DMS 273 (cell line): ENCODE results near the gene MRPL40.

ENCODE experiments used
- DNase-seq: peaks from one replicate; lab custom pipeline; 2025; ENCODE audit not compliant: unreplicated experiment; lab: John Stamatoyannopoulos, UW

The MRPL40 gene

DNA sequence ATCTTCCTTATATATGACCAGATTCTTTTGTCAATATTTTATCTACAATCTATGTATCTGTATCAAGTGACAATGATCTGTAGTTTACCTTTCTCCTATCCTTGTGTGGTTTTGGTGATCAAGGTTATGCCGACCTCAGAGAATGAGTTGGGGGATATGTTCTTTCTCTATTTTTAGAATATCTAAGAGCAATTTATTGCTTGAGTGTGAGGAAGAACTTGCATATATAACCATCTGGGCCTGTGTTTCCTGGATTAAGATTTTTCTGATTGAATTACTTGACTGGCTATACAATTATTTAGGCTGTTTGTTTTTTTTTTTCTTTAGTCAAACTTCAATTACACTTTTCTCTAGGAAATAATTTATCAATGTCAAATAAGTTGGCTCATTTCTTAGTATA, 29.2 kb downstream of the MRPL40 start:
- DNase-seq = no peak

DNA sequence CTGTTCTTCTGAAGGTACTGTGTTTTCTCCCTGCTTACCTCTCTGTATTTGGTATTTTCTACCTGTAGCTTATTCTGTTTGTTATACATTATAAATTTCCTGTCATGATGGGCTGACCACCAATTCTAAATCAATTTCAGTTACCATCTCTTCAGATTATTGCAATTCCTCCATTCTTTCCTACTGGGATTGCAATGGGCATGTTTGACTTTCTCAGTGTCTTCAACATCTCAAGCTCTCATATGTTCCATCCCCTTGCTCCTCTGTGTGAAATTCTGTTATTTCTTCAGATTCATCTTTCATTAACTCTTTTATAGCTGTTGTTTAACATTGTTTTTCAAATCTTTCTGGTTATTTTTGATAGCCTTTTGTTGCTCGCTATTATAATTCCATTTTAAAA, 30.7 kb downstream of the MRPL40 start:
- no peak for DNase-seq

DNA sequence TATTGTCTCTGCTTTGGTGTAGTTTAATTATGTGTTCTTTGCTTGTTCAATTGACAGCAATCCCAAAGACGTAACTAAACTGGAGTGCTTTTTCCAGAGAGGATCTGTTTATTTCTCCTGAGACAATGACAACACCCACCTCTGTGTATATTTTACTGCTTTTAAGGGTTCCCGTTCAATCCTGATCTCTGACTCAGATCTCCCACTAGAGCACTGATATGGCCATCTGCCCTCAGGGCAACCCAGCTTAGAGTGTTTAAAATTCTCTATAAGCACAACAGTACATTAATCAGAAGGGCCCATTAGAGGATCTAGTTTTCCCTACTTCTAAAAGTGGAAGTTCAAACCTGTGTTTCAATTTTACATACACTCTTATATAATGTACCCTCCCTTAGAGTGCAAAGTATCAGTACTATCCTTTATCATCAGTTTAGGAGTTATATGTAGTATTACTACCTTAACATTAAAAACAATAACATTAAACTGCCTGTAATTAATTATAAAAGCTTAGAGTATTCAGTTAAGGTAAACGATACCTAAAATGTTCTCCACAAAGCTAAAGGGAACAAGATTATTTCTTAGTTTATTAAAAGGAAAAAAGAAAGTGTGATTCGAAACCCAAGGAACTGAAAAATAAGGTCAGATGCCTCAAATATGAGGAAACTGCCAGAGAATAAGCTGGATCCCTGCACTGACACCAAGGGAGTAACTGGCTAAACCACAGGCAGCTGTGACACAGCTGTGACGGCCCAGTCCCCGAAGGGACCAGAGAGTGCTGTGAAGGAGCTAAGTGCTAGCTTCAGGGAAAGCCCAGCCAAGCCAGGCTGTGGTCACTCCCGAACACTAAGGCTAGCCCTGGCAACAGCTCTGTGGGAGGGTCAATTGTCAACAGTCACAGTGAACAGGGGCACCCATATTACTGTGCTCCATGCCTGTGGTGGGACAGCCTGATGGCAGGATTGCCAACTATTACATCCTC, 31.4 kb downstream of the MRPL40 start:
- DNase-seq = no peak

DNA sequence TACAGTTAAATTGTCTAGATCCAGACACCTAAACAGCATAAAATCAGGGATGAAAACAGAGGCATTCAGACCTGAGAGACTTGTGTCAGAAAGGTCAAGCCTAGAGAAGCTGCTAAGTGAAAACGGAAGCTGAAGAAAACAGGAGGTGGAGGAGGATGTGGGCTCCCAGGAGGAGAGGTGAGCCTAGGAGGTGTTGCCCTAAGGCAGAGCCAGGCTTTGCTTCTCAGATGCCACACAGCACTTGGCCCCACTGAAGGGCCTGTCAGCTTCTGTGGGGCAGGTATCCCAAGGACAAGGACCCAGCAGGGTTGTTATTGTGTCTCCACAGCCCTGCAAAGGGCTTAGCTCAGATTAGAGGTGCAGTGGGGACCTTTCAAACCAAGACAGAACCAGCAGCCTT, 32.2 kb downstream of the MRPL40 start:
- no peak for DNase-seq

DNA sequence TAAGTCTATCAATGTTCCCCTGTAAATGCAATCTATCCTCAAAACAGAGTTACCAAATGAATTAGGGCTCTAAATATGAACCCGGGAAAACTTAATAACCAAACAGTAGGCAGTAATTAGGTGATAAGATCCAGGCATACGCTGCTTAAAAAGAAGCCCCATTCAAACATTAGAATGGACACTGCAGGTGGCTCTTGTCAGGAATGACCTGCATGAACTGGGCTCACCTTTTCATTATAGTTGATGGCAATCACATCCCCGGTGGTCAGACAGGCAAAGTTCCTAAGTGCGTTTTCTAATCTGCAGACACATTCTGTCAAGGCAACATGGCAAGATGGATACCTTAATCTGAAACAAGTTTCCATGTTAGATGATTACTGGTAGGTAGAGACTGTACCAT, 32.6 kb downstream of the MRPL40 start:
- no peak for DNase-seq

DNA sequence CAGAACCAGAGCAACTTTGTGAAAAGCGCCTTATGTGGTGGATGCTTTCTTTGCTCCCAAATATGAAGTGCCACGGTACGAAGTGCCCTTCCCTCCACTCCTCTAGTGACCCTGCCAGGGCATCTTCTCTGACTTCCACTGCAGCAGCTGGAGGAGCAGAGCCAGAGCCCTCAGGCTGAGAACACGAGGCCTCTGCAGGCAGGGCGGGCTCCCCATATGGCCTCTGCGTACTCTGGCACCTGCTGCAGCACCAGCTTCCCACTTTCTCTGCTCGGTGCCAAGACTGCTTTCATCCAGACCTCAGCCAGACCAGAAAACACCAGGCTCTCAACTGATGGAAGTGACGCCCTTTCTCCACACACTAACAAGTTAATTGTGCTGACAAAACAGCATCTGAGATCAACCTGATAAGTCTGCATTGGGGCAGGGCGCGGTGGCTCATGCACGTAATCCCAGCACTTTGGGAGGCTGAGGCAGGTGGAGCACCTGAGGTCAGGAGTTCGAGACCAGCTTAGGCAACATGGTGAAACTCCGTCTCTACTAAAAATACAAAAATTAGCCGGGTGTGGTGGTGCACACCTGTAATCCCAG, 33.9 kb downstream of the MRPL40 start:
- DNase-seq = peak; percentile 81

DNA sequence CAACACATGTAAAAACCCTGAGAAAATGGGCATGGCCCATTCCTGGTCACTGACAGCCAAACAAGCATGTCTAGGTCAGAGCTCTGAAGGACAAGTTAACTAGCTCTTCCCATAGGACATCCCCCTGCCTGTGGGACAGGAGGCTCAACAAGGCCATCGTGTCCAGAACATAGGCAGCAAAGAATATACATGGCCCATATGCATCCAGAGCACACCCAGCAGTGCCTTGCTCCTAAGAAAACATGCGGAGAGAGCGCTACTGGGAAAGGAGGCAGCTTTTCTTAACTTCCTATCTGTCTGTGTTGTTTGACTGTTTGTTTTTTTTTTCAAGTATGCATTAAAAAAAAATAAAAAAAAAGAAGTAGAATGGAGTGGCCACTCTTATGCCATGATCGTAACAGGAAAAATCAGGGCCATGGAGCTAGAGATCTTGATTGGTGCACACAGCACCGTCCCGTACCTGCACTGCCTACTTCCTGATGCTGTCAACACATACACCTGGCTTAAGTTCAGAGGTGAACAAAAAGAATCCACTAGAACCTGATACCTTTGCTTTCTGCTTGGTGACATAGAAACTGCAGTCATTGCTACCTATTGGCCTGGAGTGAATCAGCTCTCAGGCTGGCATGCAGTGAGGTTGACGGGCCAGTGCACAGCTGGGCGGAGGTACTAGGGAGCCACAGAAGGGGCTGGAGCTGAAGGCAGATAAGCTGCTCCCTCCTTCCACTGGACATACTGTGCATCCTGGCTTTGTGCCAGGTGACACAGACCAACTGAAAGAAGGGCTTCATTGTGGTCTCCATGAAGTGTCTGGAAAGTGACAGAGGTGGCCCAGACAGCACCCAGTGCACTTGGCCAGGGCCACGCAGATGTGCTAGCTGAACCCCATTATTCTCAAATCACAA, 34.8 kb downstream of the MRPL40 start:
- no peak for DNase-seq

DNA sequence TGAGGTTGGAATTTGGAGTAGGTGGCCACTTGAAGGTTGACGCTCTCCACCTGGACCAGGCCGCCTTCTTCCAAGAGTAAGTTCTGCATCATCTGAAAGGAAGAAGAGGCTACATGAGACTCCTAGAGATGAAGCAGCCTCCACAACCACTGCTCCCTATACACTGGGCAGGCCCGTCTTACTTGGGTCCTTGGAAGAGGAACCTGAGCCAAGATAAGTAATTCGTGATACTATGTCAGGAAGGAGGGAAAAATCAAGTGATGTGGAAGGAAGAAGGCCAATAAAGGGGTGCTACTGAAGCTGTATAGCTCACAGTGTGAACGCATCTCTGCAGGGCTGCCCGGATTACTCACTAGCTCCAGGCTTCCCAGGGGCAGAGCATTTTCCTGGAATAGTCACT, 35.6 kb downstream of the MRPL40 start:
- DNase-seq = no peak

DNA sequence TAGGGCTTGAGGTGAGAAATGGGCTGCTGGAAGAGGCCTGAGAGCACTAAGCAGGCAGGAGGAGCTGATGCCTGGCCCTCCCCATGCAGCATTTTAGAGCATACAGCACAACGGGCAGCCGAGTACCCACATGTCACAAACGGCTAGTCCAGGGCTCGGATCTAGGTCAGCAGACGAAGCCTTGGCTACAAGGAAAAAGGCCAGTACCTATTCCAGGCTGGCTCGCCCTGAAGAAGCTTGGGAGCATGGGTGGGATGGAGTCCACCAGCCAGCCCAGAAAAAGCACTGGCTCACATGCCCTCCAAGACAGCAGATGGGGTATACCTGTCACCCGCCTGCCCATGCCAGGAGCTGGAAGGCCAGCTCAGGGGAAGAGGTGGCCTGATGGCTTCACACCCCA, 37.1 kb downstream of the MRPL40 start:
- no peak for DNase-seq

DNA sequence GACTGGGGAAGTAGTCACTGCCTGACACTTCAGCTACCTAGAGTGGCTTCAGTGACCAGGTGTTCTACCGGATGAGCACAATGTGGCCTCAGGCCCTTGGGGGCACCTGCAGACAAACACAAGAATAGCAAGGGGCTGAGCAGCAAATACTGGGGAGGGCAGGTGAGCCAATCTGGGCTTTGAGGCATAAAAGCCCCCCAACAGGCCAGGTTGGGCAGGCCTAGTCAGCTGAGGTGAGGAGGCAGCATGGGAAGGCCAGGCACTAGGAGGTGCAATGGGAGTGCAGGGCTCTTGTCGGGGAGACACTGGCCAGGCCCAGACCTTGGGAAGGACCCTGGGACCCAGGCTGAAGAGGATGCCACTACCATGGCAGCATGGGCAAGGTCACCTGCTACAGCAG, 37.7 kb downstream of the MRPL40 start:
- DNase-seq = no peak

DNA sequence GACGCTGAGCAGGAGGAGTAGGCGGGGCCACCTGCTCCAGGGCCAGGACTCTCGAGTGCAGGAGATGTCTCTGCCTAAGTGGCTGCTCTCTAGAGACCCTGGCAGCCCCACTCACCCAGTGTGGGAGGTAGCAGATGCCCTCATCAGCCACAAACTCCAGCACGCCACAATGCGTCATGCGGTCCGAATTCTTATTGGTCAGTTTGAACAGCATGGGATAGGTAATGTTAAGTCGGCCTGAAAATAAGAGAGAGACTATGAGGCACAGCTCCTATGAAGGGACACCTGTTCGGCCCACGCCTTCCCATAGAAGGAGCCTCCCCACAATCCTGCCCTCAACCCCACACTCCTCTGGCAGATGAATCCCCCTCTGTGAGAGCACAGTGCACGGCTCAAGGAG, 39.2 kb downstream of the MRPL40 start:
- DNase-seq = no peak

DNA sequence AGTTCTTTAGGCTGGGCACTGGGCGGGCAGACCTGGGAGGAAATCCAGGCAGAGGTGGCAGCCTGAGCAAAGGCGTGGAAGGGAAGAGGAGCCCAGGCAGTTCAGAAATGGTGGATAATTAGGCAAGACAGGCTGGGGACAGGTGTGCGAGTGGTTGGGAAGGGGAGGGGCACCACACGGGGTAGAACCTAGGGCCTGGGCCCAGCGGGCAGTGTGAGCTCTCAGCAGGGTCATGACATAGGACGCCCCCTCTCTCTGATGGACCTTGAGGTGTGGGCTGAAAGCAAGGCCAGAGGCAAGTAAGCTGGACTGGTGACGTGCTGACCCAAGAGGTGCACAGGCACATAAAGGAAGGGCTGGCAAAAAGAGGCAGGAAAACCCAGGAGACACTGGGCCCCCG, 39.9 kb downstream of the MRPL40 start:
- no peak for DNase-seq

DNA sequence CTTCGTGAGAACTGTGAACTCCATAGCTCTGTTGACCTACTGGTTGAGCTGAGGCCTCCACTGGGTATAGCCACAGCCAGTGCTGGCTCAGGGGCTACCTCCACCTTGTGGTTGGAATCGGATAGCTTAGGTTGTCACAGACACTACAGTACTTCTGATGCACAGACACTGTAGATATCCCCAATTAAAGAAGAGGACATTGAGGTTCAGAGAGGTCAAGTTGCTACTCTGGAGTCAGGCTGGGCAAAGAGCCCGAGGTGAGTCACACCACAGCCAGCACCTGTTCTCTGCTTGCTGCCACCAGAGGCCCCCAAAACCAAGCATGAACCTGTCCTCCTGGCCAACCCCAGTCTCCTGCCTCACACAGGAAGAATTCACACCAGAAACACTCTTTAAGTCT, 41.2 kb downstream of the MRPL40 start:
- peak; percentile 11 for DNase-seq

DNA sequence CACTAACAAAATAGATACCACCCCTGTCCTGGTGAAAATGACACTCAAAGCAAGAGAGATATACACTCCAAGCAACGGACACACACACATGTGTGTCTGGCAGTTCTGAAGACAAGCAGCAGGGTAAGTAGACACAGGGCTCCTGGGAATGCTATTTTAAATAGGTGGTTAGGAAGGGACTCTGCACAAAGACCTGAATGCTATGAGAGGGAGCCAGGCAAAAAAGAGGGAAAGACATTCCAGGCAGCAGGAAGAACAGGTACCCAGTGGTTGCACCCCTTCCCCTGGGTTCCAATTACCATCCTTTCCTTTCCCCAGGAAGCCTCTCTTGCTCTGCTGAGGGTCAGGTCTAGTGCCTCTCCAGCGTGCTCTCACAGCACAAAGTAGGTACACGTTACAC, 43.7 kb downstream of the MRPL40 start:
- no peak for DNase-seq

DNA sequence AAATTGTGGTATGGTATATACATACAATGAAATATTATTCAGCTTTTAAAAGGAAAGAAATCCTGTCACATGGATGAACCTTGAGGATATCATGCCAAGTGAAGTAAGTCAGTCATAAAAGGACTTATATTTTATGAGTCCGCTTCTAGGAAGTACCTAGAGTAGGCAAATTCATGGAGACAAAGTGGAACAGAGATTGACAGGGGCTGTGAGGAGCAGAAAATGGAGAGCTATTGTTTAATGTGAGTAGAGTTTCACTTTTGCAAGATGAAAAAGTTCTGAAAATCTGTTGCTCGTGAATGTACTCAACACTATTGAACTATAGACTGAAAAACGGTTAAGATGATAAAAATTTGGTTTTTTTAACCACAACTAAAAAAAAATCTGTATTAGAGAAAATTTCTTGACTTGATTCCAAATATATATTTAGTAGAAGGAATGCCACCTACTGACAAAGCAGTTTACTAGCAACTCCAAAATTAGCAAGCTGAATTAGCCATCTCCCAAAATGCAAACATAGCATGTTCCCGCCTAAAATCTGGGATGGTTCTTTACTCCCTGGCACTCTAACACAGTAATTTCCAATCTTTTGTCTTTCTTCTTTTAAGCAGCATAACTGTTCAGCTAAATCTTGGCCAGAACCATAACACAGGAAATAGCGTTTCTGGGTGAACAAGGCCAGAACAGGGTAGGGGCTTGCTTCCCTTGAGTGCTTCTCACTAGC, 45.1 kb downstream of the MRPL40 start:
- no peak for DNase-seq

DNA sequence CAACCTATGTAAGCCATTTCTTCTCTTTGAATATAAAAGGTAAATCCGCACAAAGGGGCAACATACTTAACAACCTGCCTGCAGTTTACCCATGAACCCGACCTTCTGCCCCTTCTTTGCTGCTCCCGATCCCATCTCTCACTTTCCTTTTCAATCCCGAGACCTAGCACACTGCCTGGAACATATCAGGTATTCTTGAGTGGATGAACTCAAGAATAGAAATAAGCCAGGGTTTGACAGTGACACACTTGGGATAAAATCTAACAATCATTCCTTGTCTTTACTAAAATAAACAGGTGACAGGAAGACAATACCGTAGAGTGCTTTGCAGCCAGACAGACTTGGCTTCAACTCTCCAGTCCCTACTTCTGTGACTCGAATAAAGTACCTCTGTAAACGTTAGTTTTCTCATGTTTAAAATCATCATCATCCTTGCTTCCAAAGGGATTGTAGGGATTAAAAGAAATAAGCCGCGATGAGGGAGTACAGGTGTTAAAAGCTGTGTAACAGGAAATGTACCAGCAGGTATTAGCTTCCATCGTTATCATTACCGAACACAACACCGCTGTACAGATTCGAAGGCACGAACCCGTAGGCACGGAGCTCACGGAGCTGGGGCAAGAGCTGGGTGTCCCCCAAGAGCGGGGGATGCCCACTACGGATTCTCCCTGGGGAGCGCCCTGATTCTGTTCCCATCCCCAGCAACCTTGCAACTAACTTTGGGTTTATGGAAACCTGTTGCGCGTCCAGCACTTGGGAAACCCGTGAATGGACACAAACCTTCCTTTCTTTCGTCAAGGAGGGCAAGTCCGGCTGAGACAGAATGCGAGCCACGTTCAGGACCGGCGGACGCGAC, 45.9 kb downstream of the MRPL40 start:
- DNase-seq = peak; percentile 28

DNA sequence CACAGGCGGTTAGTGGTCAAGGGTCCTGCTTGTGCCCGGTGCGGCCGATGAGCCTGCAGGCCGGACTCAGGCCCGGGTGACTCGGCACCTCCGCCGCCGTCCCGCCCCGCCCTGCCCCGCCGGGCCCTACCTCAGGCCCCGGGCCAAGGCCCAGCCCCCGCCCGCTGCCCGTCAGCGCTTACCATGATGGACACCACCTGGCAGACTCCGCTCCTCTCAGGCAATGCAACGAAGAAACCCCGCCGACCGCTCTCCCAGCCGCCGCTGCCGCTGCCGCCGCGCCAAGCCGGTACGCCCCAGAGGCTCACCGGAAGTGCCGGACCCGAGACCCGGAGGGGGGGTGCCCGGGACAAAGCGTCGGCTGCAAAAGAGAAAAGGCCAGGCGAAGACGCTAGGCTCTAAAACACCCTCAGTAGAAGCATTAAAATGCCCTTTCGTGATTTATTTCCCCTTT, 46.6 kb downstream of the MRPL40 start, which contains the start of gene UFD1:
UFD1 (minus strand) TSS at position 293 of the 454 bp plus-strand sequence; CDS start at position 185, 108 bp downstream.
- peak; percentile 87 for DNase-seq

DNA sequence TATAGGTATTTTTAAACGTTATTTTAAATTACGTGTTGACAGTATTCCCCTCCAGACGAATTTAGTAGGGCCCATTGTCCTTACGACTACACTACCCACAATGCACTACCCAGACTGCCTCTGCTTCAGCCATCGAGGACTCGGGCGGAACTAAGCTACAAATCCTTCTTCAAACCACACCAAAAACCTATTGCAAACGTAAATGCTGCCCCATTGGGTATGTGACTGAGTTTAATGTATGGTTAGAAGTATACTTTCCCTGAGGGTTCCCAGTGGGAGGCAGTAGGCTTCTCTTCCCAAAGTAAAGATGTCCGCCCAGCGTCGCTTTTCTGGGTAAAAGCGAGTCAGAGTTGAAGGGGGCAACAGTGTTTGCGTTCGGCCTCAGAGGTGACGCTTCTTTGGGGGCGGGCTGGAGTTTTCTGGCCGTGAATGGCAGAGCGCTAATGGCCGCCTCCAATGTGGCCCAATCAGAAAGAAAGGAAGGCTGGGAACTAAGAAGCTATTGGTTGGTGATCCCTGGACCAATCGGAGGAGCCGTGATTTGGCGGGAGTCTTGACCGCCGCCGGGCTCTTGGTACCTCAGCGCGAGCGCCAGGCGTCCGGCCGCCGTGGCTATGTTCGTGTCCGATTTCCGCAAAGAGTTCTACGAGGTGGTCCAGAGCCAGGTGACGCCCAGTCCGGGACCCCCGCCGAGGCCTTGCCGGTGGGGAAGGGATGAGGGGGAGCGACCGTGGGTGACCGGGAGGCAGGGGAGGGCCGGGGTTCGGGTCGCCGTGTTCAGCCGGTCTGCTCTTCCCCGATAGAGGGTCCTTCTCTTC, 47.2 kb downstream of the MRPL40 start, which contains the start of gene CDC45:
CDC45 (plus strand) TSS at position 566 of the 818 bp plus-strand sequence; CDS start at position 615, 49 bp downstream.
- DNase-seq = peak; percentile 96

DNA sequence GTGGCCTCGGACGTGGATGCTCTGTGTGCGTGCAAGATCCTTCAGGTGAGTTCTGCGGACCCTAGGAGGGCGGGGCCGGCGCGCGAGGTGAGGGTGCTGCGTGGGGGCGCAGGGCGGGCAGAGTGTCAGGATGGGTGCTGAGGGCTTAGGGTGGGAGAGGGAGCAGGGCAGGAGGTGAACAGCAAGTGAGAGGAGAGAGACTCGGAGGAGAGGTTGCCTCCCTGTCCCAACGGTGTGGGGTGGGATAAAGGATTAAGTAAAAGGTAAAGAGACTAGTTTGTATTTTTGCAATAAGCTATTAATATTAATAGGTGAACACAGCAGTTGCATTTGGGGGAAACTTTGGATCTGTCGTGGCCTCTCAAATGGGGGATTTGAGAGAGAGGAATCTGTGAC, 47.8 kb downstream of the MRPL40 start:
- DNase-seq = peak; percentile 25
